Measurements from ENCODE around the gene DPP3. TPM values are rescaled to one million over a fixed set of nuclear protein-coding genes. Genes with fewer than 3 reads are reported as not detected.

Gene DPP3
- total and polyA plus RNA-seq, 4 donors: 10.9 to 41.0 (median 27.3) TPM

DNA sequence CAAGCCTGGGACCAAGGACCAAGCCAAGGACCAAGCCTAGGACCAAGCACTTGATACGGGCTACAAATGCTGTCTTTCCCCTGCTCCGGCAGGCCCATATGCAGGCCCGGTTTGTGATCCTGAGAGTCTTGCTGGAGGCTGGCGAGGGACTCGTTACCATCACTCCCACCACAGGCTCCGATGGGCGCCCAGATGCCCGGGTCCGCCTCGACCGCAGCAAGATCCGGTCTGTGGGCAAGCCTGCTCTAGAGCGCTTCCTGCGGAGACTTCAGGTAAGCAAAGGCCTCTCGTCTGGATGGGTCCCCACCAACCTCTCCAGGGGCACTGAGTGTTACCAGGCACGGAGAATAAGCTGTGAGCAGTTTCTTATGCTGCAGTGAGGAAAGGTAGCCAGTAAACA lies 17.0 kb downstream of the DPP3 start:
- H3K4me3 ChIP-seq (ENCODE audit: low read depth in 1 of 3, low read length in 3 of 3): no peak overlapping the region
- H3K9me3 ChIP-seq (ENCODE audit: control insufficient read depth in 4 of 4, low read length in 3 of 4): no peaks in the 10 kb centered on the region
- no peaks in the 10 kb centered on the region for H3K4me1 ChIP-seq (ENCODE audit: control insufficient read depth in 4 of 4, insufficient read depth in 4 of 4, low read length in 3 of 4)
- no peaks in the 10 kb centered on the region for H3K27me3 ChIP-seq (ENCODE audit: control insufficient read depth in 4 of 4, insufficient read depth in 4 of 4, low read length in 3 of 4)
- 98% methylated on average over 16 of the region's 16 CpGs for WGBS
- H3K9ac ChIP-seq (ENCODE audit: low read depth in 1 of 2, low read length in 2 of 2): no peak overlapping the region
- TF ChIP-seq RAD21 (IDR thresholded peaks at IDR 0.05): no peak
- TF ChIP-seq, protein P1, sequence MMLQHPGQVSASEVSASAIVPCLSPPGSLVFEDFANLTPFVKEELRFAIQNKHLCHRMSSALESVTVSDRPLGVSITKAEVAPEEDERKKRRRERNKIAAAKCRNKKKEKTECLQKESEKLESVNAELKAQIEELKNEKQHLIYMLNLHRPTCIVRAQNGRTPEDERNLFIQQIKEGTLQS (IDR thresholded peaks at IDR 0.05): no peak
- TF ChIP-seq EGR1 (IDR thresholded peaks at IDR 0.05; ENCODE audit: low read depth in 2 of 2): no peak
- no peak for TF ChIP-seq YY1 (IDR thresholded peaks at IDR 0.05)
- TF ChIP-seq, protein P2, sequence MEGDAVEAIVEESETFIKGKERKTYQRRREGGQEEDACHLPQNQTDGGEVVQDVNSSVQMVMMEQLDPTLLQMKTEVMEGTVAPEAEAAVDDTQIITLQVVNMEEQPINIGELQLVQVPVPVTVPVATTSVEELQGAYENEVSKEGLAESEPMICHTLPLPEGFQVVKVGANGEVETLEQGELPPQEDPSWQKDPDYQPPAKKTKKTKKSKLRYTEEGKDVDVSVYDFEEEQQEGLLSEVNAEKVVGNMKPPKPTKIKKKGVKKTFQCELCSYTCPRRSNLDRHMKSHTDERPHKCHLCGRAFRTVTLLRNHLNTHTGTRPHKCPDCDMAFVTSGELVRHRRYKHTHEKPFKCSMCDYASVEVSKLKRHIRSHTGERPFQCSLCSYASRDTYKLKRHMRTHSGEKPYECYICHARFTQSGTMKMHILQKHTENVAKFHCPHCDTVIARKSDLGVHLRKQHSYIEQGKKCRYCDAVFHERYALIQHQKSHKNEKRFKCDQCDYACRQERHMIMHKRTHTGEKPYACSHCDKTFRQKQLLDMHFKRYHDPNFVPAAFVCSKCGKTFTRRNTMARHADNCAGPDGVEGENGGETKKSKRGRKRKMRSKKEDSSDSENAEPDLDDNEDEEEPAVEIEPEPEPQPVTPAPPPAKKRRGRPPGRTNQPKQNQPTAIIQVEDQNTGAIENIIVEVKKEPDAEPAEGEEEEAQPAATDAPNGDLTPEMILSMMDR (IDR thresholded peaks at IDR 0.05; ENCODE audit: low read depth, low read length, missing input control): no peak
- TF ChIP-seq JUND (IDR thresholded peaks at IDR 0.05): no peak
- no peak for TF ChIP-seq HNF4G (IDR thresholded peaks at IDR 0.05)
- no peak for TF ChIP-seq HNF4A (conservative IDR thresholded peaks at IDR 0.05)
- no peak for TF ChIP-seq FOXA2 (IDR thresholded peaks at IDR 0.05)
- TF ChIP-seq, protein P3, sequence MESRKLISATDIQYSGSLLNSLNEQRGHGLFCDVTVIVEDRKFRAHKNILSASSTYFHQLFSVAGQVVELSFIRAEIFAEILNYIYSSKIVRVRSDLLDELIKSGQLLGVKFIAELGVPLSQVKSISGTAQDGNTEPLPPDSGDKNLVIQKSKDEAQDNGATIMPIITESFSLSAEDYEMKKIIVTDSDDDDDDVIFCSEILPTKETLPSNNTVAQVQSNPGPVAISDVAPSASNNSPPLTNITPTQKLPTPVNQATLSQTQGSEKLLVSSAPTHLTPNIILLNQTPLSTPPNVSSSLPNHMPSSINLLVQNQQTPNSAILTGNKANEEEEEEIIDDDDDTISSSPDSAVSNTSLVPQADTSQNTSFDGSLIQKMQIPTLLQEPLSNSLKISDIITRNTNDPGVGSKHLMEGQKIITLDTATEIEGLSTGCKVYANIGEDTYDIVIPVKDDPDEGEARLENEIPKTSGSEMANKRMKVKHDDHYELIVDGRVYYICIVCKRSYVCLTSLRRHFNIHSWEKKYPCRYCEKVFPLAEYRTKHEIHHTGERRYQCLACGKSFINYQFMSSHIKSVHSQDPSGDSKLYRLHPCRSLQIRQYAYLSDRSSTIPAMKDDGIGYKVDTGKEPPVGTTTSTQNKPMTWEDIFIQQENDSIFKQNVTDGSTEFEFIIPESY (IDR thresholded peaks at IDR 0.05): no peak
- no peak for TF ChIP-seq GABPA (IDR thresholded peaks at IDR 0.05 in 1 of 2, conservative IDR thresholded peaks at IDR 0.05 in 1 of 2)
- no peak for TF ChIP-seq FOXA1 (IDR thresholded peaks at IDR 0.05)
- TF ChIP-seq, protein P4, sequence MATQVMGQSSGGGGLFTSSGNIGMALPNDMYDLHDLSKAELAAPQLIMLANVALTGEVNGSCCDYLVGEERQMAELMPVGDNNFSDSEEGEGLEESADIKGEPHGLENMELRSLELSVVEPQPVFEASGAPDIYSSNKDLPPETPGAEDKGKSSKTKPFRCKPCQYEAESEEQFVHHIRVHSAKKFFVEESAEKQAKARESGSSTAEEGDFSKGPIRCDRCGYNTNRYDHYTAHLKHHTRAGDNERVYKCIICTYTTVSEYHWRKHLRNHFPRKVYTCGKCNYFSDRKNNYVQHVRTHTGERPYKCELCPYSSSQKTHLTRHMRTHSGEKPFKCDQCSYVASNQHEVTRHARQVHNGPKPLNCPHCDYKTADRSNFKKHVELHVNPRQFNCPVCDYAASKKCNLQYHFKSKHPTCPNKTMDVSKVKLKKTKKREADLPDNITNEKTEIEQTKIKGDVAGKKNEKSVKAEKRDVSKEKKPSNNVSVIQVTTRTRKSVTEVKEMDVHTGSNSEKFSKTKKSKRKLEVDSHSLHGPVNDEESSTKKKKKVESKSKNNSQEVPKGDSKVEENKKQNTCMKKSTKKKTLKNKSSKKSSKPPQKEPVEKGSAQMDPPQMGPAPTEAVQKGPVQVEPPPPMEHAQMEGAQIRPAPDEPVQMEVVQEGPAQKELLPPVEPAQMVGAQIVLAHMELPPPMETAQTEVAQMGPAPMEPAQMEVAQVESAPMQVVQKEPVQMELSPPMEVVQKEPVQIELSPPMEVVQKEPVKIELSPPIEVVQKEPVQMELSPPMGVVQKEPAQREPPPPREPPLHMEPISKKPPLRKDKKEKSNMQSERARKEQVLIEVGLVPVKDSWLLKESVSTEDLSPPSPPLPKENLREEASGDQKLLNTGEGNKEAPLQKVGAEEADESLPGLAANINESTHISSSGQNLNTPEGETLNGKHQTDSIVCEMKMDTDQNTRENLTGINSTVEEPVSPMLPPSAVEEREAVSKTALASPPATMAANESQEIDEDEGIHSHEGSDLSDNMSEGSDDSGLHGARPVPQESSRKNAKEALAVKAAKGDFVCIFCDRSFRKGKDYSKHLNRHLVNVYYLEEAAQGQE (IDR thresholded peaks at IDR 0.05): no peak
- TF ChIP-seq RXRA (IDR thresholded peaks at IDR 0.05): no peak
- no peak for TF ChIP-seq NR2F2 (IDR thresholded peaks at IDR 0.05)
- no peak for DNase-seq (ENCODE audit: low spot score)
- peaks cover 6 to 42% (median 9%) of the 10 kb centered on the region in 4 donors for H3K36me3 ChIP-seq (ENCODE audit: control insufficient read depth in 4 of 4, insufficient read depth in 3 of 4, low read depth in 1 of 4, low read length in 3 of 4)
- H3K27ac ChIP-seq (ENCODE audit: low read depth in 1 of 2, low read length in 2 of 2): no peak overlapping the region

DNA sequence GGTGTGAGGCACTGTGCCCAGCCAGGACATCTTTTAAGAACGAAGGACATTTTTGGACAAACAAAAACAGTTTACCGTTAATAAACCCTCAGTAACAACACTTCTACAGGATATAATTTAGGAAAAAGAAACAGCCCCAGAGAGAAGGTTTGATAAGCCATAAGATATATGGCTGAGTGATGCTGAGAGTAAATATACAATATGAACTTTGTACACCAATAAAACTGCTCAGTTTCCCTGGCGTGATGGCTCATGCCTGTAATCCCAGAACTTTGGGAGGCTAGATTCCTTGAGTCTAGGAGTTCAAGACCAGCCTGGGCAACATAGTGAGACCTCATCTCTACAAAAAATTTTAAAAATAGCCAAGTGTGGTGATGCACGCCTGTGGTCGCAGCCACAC lies 18.3 kb downstream of the DPP3 start:
- no peak for DNase-seq (ENCODE audit: low spot score)
- Histone ChIP-seq H3K36me3 (ENCODE audit: control insufficient read depth in 4 of 4, insufficient read depth in 3 of 4, low read depth in 1 of 4, low read length in 3 of 4) (peaks cover 0 to 30% (median 9%) of the 10 kb centered on the region in 4 donors), H3K9me3 (ENCODE audit: control insufficient read depth in 4 of 4, low read length in 3 of 4) (no peaks in the 10 kb centered on the region), H3K9ac (ENCODE audit: low read depth in 1 of 2, low read length in 2 of 2) (no peak overlapping the region), H3K4me1 (ENCODE audit: control insufficient read depth in 4 of 4, insufficient read depth in 4 of 4, low read length in 3 of 4) (no peaks in the 10 kb centered on the region), H3K4me3 (ENCODE audit: low read depth in 1 of 3, low read length in 3 of 3) (no peak overlapping the region), H3K27me3 (ENCODE audit: control insufficient read depth in 4 of 4, insufficient read depth in 4 of 4, low read length in 3 of 4) (no peaks in the 10 kb centered on the region), H3K27ac (ENCODE audit: low read depth in 1 of 2, low read length in 2 of 2) (no peak overlapping the region)
- 93% methylated on average over 5 of the region's 5 CpGs for WGBS
- TF ChIP-seq YY1 (IDR thresholded peaks at IDR 0.05) (no peak), EGR1 (IDR thresholded peaks at IDR 0.05; ENCODE audit: low read depth in 2 of 2) (no peak), FOXA2 (IDR thresholded peaks at IDR 0.05) (no peak), RAD21 (IDR thresholded peaks at IDR 0.05) (no peak), RXRA (IDR thresholded peaks at IDR 0.05) (no peak), NR2F2 (IDR thresholded peaks at IDR 0.05) (no peak), TAF1 (conservative IDR thresholded peaks at IDR 0.05) (no peak), GABPA (IDR thresholded peaks at IDR 0.05 in 1 of 2, conservative IDR thresholded peaks at IDR 0.05 in 1 of 2) (no peak)
- TF ChIP-seq, protein P4 (IDR thresholded peaks at IDR 0.05): no peak
- TF ChIP-seq, protein P2 (IDR thresholded peaks at IDR 0.05; ENCODE audit: low read depth, low read length, missing input control): no peak
- TF ChIP-seq, protein P5, sequence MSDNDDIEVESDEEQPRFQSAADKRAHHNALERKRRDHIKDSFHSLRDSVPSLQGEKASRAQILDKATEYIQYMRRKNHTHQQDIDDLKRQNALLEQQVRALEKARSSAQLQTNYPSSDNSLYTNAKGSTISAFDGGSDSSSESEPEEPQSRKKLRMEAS (IDR thresholded peaks at IDR 0.05): no peak
- TF ChIP-seq, protein P1 (IDR thresholded peaks at IDR 0.05): no peak
